Spleen (tissue), 7 donors: ENCODE data around the gene PHC2.

ENCODE experiments used
- POLR2A ChIP-seq, 3 donors: fragments of 450-650 bp; IDR thresholded peaks; one replicate each; pipeline ENCODE4 v1.5.1; 2017; ENCODE audit warnings: antibody characterized with exemption in 3 of 3, mild to moderate bottlenecking in 1 of 3
- POLR2AphosphoS5 ChIP-seq, 3 donors: sonication (generic); formaldehyde crosslinking; IDR thresholded peaks; one replicate each; pipeline ENCODE4 v1.5.1; 2017; ENCODE audit warnings: antibody characterized with exemption in 3 of 3
- TF ChIP-seq, protein P1 (sequence below), 11 experiments: fragments of 200-600 bp in 7 of 11; fragments of 450-650 bp in 4 of 11; sonication (generic) in 4 of 11; IDR thresholded peaks in 8 of 11; conservative IDR thresholded peaks in 3 of 11; 1 replicate in 7 of 11; 2 replicates in 4 of 11; pipeline versions ENCODE4 v1.4.0 to v1.8.0; 2016 to 2021; ENCODE audit warnings: antibody characterized with exemption in 11 of 11, inconsistent platforms in 4 of 11, mild to moderate bottlenecking in 1 of 11
- donor health status: DM: no; HTN: no; CAD: no; lungs with moderate emphysema.
- donor health status: DM: no; HTN: no; CAD: no.
- donor health status: DM: no; HTN: no; CAD: no.

DNA sequence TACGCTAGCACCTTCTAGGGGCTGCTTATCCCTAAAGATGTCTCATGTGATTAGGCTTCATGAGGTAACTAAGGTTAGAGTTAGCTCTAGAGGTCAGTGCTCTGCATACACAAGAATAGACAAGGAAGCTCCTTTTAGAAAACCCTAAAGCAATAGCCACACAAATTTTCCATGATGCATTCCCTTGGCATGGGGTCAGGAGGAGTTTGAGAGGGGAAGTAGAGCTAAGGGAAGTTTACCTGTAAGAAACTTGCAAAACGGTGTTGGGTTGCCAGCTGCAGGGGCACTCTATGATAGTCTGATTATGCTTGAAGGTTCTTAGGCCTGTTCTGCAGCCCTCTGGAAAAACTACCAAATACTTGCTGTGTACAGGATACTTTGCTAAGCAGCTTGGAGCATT is 71.0 kb downstream of the PHC2 start:
- TF ChIP-seq, protein P1, sequence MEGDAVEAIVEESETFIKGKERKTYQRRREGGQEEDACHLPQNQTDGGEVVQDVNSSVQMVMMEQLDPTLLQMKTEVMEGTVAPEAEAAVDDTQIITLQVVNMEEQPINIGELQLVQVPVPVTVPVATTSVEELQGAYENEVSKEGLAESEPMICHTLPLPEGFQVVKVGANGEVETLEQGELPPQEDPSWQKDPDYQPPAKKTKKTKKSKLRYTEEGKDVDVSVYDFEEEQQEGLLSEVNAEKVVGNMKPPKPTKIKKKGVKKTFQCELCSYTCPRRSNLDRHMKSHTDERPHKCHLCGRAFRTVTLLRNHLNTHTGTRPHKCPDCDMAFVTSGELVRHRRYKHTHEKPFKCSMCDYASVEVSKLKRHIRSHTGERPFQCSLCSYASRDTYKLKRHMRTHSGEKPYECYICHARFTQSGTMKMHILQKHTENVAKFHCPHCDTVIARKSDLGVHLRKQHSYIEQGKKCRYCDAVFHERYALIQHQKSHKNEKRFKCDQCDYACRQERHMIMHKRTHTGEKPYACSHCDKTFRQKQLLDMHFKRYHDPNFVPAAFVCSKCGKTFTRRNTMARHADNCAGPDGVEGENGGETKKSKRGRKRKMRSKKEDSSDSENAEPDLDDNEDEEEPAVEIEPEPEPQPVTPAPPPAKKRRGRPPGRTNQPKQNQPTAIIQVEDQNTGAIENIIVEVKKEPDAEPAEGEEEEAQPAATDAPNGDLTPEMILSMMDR (IDR thresholded peaks at IDR 0.05 in 8 of 11, conservative IDR thresholded peaks at IDR 0.05 in 3 of 11), result no peak
- no peak for TF ChIP-seq POLR2A (IDR thresholded peaks at IDR 0.05)
- no peak for TF ChIP-seq POLR2AphosphoS5 (IDR thresholded peaks at IDR 0.05)
